RWPE1 (cell line): ENCODE results near the gene TMEFF1.

Experiments used
- CTCF ChIA-PET: fragments of 350-600 bp; sonication (Branson Sonifier 250); formaldehyde crosslinking; extraction: SDS; loops from one replicate; lab custom pipeline; 2021; lab: Yijun Ruan, JAX
- POLR2A ChIA-PET: fragments of 400-600 bp; formaldehyde crosslinking; extraction: SDS; loops from one replicate; lab custom pipeline; 2020; ENCODE audit warnings: antibody characterized with exemption; ENCODE audit not compliant: low non-redundant PET; lab: Yijun Ruan, JAX
- DNase-seq: peaks from one replicate; pipeline ENCODE4 v3.0.0; 2012; ENCODE audit warnings: low spot score
- H3K27ac ChIP-seq: fragments of 450-650 bp; 2 replicates; pipeline ENCODE4 v1.5.1; 2017
- TF ChIP-seq, protein P1 (sequence below): fragments of 450-650 bp; conservative IDR thresholded peaks from 2 replicates; pipeline ENCODE4 v1.5.1; 2017; ENCODE audit warnings: low read depth, mild to moderate bottlenecking

TMEFF1 gene

DNA sequence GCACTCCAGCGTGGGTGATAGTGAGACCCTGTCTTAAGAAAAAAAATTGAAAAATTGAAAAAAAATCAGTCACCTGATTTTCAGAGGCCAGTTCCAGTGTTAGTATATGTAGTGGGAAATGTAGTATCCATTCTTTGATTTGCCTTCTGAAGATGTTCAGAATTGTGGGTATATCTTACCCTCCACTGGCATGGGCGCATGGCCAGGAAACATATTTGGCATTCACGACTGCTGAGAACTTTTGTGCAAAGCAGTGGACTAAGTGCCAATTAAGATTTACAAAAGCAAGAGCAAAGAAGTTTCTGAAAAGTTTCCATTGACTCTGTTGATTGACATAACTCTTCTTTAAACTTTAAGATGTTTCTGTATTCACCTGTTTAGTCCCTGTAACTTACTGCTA lies 107.3 kb downstream of the TMEFF1 start:
- no peak overlapping the region for H3K27ac ChIP-seq
- TF ChIP-seq, protein P1, sequence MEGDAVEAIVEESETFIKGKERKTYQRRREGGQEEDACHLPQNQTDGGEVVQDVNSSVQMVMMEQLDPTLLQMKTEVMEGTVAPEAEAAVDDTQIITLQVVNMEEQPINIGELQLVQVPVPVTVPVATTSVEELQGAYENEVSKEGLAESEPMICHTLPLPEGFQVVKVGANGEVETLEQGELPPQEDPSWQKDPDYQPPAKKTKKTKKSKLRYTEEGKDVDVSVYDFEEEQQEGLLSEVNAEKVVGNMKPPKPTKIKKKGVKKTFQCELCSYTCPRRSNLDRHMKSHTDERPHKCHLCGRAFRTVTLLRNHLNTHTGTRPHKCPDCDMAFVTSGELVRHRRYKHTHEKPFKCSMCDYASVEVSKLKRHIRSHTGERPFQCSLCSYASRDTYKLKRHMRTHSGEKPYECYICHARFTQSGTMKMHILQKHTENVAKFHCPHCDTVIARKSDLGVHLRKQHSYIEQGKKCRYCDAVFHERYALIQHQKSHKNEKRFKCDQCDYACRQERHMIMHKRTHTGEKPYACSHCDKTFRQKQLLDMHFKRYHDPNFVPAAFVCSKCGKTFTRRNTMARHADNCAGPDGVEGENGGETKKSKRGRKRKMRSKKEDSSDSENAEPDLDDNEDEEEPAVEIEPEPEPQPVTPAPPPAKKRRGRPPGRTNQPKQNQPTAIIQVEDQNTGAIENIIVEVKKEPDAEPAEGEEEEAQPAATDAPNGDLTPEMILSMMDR = no peak
- POLR2A ChIA-PET = no interaction called here
- CTCF ChIA-PET = no interaction called here
- no peak for DNase-seq

DNA sequence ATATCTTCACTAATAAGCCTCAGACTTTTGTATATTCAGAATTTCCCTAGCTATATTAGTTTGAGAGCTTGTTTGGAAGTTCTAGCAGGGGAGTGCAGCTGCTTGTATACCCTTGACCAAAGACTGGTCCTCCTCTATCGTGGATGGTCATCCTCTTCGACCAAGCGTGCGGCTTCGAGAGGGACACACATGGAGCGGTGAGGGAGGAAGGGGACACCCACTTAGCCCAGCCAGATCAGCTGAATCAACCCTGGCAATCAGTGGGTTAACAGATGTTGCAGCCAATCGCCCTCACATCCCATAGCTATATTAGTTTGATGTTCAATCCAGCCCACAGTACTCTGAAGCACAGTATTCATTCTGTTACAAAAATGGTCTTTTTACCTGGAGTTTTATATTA lies 108.1 kb downstream of the TMEFF1 start:
- H3K27ac ChIP-seq = no peak overlapping the region
- no peak for DNase-seq
- TF ChIP-seq, protein P1 = no peak
- POLR2A ChIA-PET = no interaction called here
- CTCF ChIA-PET = interaction anchor here (0.6 kb wide), 3 partner anchors 18 to 260 kb away, joined by 3 to 4 read pairs (median 3); no protein-coding TSS in a partner anchor

DNA sequence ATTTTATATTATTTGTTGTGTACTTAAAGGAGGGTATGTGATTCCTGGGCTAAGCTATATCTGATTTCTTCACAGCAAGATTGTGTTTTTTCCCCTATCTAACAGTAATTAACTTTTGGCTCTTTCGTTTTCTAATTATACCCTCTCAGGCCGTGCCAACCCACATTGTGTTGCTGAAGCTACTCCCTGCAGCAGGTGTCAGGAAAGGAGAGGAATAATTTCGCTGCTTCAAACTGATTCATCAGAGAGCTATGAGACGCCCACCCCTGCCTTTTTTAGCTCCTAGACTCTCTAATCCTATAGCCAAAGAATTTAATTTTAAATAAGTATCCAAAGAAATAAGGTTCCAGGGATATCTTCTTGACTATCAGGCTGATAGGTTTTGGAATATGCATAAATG lies 108.7 kb downstream of the TMEFF1 start:
- H3K27ac ChIP-seq = no peak overlapping the region
- TF ChIP-seq, protein P1 = no peak
- DNase-seq = no peak
- ChIA-PET POLR2A (no interaction called here), CTCF (interaction anchor here (0.6 to 0.7 kb wide), 4 partner anchors 17 to 260 kb away, joined by 3 to 5 read pairs (median 4); no protein-coding TSS in a partner anchor)

DNA sequence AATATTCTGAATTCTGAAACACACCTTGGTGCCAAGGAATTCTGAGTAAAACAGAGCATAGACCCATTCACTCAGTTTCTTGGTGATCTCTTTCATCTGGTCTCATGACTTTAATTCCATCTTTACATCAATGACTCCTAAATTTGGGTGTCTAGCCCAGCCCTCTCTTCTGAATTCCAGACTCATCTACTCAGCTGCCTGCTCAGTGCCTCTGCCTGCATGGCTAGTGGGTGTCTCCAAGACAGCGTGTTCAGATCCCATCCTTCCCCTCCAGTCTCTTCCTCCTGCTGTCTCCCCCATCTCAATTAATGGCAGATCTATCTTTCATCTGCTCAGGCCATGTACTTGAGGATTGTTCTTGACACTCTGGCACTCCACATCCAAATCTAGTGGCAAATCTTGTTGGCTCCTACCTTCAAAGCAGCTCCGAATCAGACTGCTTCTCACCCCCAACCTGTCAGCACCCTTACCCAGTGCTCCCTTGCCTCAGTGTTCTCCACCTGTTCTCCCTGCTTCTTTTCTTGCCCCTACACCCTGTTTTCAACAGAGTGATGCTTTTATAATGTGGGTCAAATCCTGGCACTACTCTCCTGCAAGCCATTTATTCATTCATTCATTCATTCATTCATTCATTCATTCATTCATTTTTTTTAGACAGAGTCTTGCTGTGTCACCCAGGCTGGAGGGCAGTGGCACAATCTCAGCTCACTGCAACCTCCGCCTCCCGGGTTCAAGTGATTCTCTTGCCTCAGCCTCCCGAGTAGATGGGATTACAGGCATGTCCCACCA lies 110.3 kb downstream of the TMEFF1 start:
- TF ChIP-seq, protein P1 = no peak
- no peak overlapping the region for H3K27ac ChIP-seq
- POLR2A ChIA-PET = no interaction called here
- CTCF ChIA-PET = no interaction called here
- no peak for DNase-seq

DNA sequence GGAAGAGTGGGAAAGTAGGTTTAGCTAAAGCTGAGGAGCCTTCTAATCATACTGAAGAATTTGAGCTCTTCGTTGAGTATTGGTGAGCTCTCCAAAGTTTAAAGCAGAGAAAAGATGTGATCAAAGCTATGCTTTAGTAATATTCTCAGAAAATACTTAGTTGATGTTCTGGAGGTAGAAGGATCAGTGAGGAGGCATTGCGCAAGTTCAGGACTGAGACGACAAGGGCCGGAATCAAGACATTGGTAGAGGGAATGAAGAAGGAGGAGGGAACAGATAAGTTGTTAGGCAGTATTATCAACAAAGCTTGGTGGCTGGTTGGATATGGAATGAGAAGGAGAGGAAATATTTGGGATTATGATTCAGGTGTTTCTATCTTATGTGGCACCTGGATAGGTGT lies 112.0 kb downstream of the TMEFF1 start:
- H3K27ac ChIP-seq = no peak overlapping the region
- ChIA-PET CTCF (interaction anchor here (0.7 kb wide), 1 partner anchor 119 kb away, joined by 3 read pairs; no protein-coding TSS in a partner anchor), POLR2A (no interaction called here)
- no peak for DNase-seq
- TF ChIP-seq, protein P1 = no peak

DNA sequence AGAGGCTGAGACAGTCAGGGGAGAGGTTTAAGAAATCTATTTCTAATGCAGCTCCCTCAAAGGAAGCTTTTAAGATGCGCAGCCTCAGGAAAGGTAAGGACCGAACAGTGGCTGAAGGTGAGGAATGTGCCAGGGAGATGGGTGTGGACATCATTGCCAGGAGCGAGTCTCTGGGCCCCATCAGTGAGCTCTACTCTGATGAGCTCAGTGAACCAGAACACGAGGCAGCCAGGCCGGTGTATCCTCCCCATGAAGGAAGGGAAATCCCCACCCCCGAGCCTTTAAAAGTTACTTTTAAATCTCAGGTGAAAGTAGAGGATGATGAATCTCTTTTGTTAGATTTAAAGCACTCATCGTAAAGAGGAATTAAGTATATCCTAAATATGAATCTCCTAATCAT lies 113.1 kb downstream of the TMEFF1 start:
- no peak for DNase-seq
- POLR2A ChIA-PET = no interaction called here
- CTCF ChIA-PET = no interaction called here
- TF ChIP-seq, protein P1 = no peak
- no peak overlapping the region for H3K27ac ChIP-seq
